GM18508 (cell line): ENCODE data around the gene CCDC74B.
"Not testable (repeated sequence)": the region's sequence is repeated elsewhere in the genome, so short reads cannot be mapped to it uniquely, and the experiment has no call there.

Experiments used
- ATAC-seq: cut with Tn5 transposase; IDR thresholded peaks from one replicate; pipeline ENCODE4 v1.9.1; 2021; ENCODE audit warnings: moderate number of reproducible peaks; ENCODE audit not compliant: insufficient read depth, unreplicated experiment

The CCDC74B gene

GRCh38 chr2:130152136-130152815 lies 7.4 kb upstream of the CCDC74B start:
- ATAC-seq = not testable (repeated sequence)

GRCh38 chr2:130151145-130151512 lies 6.2 kb upstream of the CCDC74B start:
- not testable (repeated sequence) for ATAC-seq

DNA sequence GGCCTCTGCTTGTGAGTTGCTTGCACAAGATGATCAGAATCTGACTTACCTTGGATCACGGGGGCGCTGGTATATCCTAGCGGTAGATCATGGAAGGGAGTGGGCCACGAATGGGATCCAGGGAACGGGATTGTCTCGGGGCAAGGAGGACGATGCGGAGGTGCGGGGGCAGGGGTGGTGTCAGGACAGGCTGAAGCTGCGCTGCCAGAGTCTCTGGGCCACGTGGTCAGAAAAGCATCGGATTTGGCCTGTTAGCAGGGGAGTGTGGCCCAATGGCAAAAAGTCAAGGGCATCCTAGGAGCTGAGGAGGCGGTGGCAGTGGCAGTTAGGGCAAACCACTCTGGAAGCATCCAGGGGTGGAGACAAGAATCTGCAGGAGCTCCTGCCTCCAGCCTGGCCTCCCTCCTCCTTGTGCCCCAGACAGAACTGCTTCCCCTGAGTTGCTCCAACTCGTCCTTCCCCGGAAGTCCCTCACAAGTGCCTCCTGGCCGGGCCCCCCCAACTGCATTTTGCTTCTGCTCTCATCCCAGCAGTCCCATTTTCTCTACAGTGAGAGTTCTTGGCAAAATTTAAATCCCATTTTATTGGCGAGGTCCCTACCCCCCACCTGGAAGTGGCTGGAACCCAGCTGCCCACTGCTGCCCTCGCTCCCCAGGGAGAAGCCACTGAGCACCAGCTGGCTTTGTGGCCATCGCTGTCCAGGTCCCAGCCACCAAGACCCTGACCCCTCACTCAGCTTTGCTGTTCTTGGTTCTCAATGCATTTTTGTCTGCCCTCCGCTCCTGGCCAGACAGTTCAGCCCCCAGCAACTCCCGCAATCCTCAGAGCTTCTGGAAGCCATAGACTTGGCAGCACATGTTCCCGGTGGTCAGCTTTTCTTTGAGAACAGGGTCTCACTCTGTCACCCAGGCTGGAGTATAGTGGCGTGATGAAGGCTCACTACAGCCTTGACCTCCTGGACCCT lies 5.6 kb upstream of the CCDC74B start:
- ATAC-seq = no peak

GRCh38 chr2:130148515-130148914 lies 3.6 kb upstream of the CCDC74B start:
- not testable (repeated sequence) for ATAC-seq

DNA sequence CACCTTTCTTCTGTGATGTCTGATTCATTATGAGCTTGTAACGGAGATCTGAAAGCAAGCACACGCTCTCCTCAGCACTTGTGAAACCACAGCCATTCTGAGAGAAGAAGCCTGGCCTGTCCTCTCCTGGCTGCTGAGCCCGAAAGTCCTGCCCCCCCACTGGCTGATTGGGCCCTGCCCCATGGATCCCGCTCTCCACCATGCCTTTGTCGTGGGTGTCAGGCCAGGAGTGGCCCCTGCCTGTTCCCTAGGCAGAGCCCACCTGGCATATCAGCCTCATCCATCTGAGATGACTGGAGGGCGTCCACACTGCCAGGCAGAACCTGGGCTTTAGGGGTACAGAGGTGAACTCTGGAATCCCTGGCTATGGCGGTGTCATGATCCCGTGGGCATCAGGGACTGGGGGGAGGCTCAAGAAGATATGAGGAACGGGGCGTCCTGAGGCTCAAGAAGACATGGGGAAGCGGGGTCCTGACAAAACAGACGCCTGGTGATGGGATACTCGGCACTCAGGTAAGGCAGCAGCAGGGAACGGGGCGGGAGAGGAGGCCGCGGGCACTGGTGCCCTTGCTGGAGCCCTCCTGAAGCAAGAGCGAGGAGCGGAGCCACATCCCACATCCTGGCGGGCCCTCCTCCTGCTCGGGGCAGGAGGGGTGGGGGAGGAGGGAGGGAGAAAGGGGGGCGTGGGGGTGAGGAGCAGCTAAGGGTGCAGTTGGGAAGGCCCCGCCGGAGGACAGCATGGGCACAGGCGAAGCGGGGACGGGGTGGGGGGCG lies 1.5 kb downstream of the CCDC74B start:
- not testable (repeated sequence) for ATAC-seq

- ATAC-seq = not testable (repeated sequence)
These were observed 2.3 kb downstream of the CCDC74B start for GRCh38 chr2:130142396-130143265.

DNA sequence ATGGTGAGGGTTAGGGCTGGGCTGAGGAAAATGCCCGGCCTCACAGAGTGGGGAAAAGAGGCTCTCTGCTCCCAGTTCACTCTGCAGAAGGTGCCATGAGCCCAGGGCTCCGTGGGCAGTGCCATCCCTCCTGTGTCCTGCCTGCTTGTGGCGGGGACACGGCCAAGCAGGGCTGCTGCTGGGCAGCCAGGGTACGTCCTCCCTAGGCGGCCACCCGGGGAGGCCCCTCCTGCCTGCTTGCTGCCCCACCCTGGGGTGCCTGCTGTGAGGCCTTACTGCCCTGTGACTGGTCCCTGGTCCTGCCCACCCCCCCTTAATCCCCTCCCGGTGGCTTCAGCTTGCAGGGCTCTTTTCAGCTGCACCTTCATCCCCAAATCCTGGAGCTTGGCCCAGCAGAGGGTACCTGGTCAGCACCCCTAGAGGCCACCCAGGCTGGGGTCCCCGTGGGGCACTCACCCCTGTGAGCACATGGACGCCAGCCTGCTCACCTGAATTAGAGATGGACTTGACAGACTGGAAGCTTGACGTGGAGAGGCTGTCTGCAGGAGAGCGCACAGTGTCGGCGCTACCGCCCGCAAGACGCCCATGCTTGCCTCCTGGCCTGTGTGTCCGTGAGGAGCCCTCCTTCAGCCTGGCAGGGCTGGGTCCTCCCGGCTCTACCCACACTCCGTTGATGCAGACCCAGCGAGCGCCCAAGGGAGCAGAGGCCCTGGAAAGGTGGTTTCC lies 3.1 kb downstream of the CCDC74B start:
- not testable (repeated sequence) for ATAC-seq

GRCh38 chr2:130141002-130141401 lies 3.9 kb downstream of the CCDC74B start:
- not testable (repeated sequence) for ATAC-seq

DNA sequence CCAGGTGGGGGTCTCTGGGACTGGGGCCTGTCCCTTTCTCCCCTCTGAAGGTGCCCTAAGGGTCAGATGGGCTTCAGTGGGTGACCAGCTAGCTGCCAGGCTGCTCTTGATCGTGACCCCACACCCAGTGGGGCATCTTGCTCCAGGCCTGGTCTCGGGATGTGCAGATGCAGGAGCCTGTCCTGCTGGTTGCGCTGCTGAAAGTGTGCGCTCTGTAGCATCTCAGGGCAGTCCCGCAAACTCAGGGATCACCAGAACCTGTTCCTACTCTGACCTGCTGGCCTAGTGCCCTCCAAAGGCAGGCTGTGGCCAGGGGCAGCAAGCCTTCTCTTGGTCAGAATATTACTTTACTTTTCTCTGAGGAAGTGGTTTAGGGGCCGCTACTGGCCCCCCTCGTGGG lies 4.4 kb downstream of the CCDC74B start:
- ATAC-seq = not testable (repeated sequence)

DNA sequence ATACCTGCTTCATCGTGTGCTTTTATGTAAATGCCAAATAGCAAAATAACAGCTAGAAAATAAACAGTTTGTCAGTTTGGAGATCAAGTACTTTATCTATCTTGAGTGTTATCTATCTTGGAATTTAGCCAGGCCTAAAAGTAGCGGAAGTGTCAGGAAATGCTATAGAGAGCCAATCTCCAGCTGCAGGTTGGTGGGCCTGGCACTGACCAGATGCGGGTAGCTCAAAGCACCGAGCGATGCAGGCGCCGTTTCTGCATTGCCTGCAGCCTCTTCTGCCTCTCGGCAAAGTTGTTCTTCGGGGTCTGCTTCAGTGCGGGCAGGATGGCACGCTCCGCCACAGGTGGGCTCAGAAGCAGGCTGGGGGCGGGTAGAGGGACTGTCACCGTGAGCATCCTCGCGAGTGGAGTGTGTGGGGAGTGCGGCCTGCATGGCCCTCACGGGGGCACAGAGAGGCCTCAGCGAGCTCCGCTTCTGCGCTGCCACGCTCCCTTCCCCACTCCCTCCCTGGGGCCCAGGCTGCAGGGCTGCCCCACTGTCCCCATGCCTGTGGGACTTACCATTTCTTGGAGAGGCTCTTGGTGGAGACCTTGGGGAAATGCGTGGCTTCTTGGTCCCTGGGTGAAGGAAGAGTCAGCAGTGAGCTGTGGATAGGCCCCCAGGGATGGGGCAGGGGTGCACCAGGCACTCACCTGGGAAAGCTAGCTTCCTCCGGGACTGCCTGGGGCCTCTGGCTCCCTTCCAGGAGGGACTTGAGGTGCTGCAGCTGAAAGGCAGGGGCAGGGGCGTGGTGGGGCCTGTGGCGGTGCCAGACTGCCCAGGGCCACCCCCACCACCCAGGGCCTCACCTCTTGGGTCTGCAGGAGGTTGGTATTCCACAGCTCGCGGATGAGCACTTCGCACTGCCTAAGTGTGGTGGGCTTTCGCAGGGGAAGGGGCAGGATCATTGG lies 5.3 kb downstream of the CCDC74B start:
- ATAC-seq = not testable (repeated sequence)

DNA sequence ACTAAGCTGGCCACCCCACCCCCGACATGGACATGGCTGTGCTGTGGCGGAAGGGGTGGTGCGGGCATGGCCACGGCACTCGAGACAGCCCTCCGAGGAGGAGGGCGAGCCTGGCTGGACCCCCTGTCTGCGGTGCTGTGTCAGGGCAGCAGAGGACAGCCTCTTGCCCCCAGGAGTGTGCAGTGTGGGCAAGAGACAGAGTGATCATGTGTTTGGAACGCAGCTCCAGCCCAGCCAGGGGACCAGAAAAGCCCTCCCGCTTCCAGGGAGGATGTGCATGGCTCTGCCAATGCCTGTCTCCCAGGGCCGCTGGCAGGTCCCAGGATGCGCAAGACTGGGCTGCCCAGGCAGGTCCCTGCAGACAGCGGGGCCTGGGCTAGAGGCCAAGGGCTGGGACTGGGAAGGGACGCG lies 6.1 kb downstream of the CCDC74B start:
- ATAC-seq = not testable (repeated sequence)

DNA sequence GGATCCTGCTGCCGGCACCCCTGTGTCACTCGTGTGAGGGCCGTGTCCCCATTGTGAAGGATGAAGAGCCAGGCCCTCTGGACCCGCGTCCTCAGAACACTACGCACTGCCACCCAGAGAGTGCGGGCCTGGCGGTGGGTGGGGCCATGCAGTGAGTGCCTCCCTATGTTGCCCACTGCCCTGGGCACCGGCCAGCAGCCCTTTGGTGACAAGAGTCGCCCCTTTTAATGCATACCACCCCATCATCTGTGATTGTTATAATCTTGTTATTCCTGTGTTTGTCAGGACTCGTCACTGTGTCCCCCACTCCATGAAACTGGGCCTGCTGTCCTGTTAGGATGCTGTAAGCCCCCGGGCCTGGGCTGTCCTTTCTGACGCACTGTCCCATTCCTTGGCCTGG lies 6.6 kb downstream of the CCDC74B start:
- ATAC-seq = not testable (repeated sequence)

GRCh38 chr2:130137118-130137517 lies 7.8 kb downstream of the CCDC74B start:
- not testable (repeated sequence) for ATAC-seq

DNA sequence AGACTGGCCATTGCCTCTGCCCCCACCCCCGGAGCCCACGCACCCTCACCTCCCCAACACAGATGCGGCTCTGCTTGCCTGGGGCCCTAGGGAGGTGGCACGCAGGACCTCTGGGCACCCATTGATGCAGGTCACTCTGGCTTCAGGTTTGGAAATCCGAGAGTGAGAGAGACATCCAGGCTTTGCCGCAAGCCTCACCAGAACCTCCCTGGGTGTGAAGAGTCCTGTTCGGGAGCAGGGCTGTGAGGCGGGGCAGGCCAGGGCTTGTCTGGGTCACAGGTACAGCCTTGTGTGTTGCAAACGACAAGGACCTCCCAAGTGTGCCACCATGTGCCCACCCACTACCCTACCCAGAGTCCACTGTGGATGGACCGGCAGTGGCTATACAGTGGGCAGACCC lies 8.4 kb downstream of the CCDC74B start:
- not testable (repeated sequence) for ATAC-seq

GRCh38 chr2:130135692-130136541 lies 9.0 kb downstream of the CCDC74B start:
- ATAC-seq = no peak

GRCh38 chr2:130129120-130129829 lies 15.6 kb downstream of the CCDC74B start, which contains the start of gene POTEF:
POTEF (minus strand) TSS chr2:130129222; CDS start chr2:130120515, 8,707 bp downstream.
- ATAC-seq = not testable (repeated sequence)
